GM12878 (cell line): ENCODE measurements around the gene COX19. TPM values are rescaled to one million over a fixed set of nuclear protein-coding genes. Genes with fewer than 3 reads are reported as not detected.

Source experiments
- BACH1 ChIP-seq: fragments of 450-650 bp; IDR thresholded peaks from 2 replicates; pipeline ENCODE4 v1.6.1; 2017; ENCODE audit warnings: mild to moderate bottlenecking, borderline replicate concordance
- BRCA1 ChIP-seq: IDR thresholded peaks from 2 replicates; pipeline ENCODE4 v1.6.1; 2011; ENCODE audit warnings: low read depth, low read length, improper control_type of control experiment
- CHD1 ChIP-seq: IDR thresholded peaks from 2 replicates; pipeline ENCODE4 v1.6.1; 2012; ENCODE audit warnings: low read depth, low read length, improper control_type of control experiment
- DPF2 ChIP-seq: fragments of 450-650 bp; IDR thresholded peaks from 2 replicates; pipeline ENCODE4 v1.6.1; 2017; ENCODE audit warnings: mild to moderate bottlenecking
- EGR1 ChIP-seq, 2 experiments: IDR thresholded peaks; 1 replicate in 1 of 2; 2 replicates in 1 of 2; pipeline ENCODE4 v1.6.1; 2011 to 2012; ENCODE audit warnings: low read depth in 2 of 2, low read length in 2 of 2, borderline replicate concordance in 1 of 2, mild to moderate bottlenecking in 1 of 2, moderate library complexity in 1 of 2
- ELK1 ChIP-seq: IDR thresholded peaks from 2 replicates; pipeline ENCODE4 v1.6.1; 2012; ENCODE audit warnings: low read depth, low read length, improper control_type of control experiment
- EP300 ChIP-seq, 2 experiments: fragments of 150-350 bp in 1 of 2; IDR thresholded peaks; 2 replicates each; pipeline ENCODE4 v1.6.1; 2011 to 2012; ENCODE audit warnings: low read depth in 2 of 2, low read length in 2 of 2, borderline replicate concordance in 1 of 2, improper control_type of control experiment in 1 of 2, inconsistent platforms in 1 of 2; ENCODE audit not compliant: control insufficient read depth in 1 of 2
- GABPA ChIP-seq: IDR thresholded peaks from 2 replicates; pipeline ENCODE4 v1.6.1; 2014; ENCODE audit warnings: antibody characterized with exemption, low read depth, mild to moderate bottlenecking, inconsistent platforms
- HDAC2 ChIP-seq: fragments of 200-600 bp; sonication (generic); IDR thresholded peaks from 2 replicates; pipeline ENCODE4 v1.6.1; 2017
- IKZF2 ChIP-seq, 2 experiments: fragments of 450-650 bp; IDR thresholded peaks; 2 replicates each; pipeline ENCODE4 v1.6.1; 2017; ENCODE audit warnings: mild to moderate bottlenecking in 2 of 2, moderate library complexity in 2 of 2
- MTA3 ChIP-seq: IDR thresholded peaks from 2 replicates; pipeline ENCODE4 v1.6.1; 2012; ENCODE audit warnings: low read length, inconsistent platforms, borderline replicate concordance
- NR2C1 ChIP-seq: fragments of 450-650 bp; IDR thresholded peaks from 2 replicates; pipeline ENCODE4 v1.6.1; 2017; ENCODE audit warnings: antibody characterized with exemption, mild to moderate bottlenecking, moderate library complexity
- NR2F1 ChIP-seq: fragments of 450-650 bp; conservative IDR thresholded peaks from 2 replicates; pipeline ENCODE4 v1.6.1; 2017; ENCODE audit warnings: mild to moderate bottlenecking
- PAX5 ChIP-seq: IDR thresholded peaks from 2 replicates; pipeline ENCODE4 v1.6.1; 2011; ENCODE audit warnings: low read depth, low read length, borderline replicate concordance
- RCOR1 ChIP-seq: conservative IDR thresholded peaks from 2 replicates; pipeline ENCODE4 v1.6.1; 2012; ENCODE audit warnings: low read depth, low read length, improper control_type of control experiment
- SREBF2 ChIP-seq: IDR thresholded peaks from 2 replicates; pipeline ENCODE4 v1.6.1; 2012; ENCODE audit warnings: mild to moderate bottlenecking, low read length
- TCF3 ChIP-seq: IDR thresholded peaks from 2 replicates; pipeline ENCODE4 v1.6.1; 2012; ENCODE audit warnings: low read depth, mild to moderate bottlenecking, low read length, borderline replicate concordance; ENCODE audit not compliant: insufficient read depth
- TCF7 ChIP-seq: IDR thresholded peaks from 2 replicates; pipeline ENCODE4 v1.6.1; 2014; ENCODE audit warnings: antibody characterized with exemption, borderline replicate concordance
- polyA plus RNA-seq, 11 experiments: library from polyadenylated mRNA; depleted of rRNA in 4 of 11; unstranded in 6 of 11; stranded (reverse) in 5 of 11; fragments of >200 nt; fragmentation: Nextera tagmentation in 4 of 11; fragmentation: Illumina TruSeq in 1 of 11; extraction: Ambion mirVana in 4 of 11; extraction: Trizol in 1 of 11; gene quantifications; 1 replicate in 1 of 11; 2 replicates in 10 of 11; pipeline versions ENCODE4 v1.2.1 to v1.2.3, GENCODE V29; 2011 to 2016; ENCODE audit warnings: inconsistent platforms in 2 of 11, missing spikeins in 2 of 11, low read depth in 1 of 11
- total RNA-seq, 4 experiments: library from RNA; depleted of rRNA in 3 of 4; stranded (reverse); fragments of >200 nt in 3 of 4; fragmentation: Illumina TruSeq in 1 of 4; extraction: Trizol in 1 of 4; gene quantifications; 2 replicates each; pipeline versions ENCODE4 v1.2.1 to v1.2.3, GENCODE V29; 2013 to 2021
- TF ChIP-seq, protein P1 (sequence below): IDR thresholded peaks from 2 replicates; pipeline ENCODE4 v1.6.1; 2012; ENCODE audit warnings: low read length, inconsistent platforms
- TF ChIP-seq, protein P2 (sequence below): fragments of 450-650 bp; IDR thresholded peaks from 2 replicates; pipeline ENCODE4 v1.6.1; 2018; ENCODE audit warnings: mild to moderate bottlenecking, low read depth, moderate library complexity; ENCODE audit not compliant: partially characterized antibody
- TF ChIP-seq, protein P3 (sequence below): IDR thresholded peaks from 2 replicates; pipeline ENCODE4 v1.6.1; 2011; ENCODE audit warnings: borderline replicate concordance, low read depth, mild to moderate bottlenecking, moderate library complexity, mixed read lengths, low read length; ENCODE audit not compliant: insufficient read depth; ENCODE audit errors: extremely low read length
- TF ChIP-seq, protein P4 (sequence below): IDR thresholded peaks from 2 replicates; pipeline ENCODE4 v1.6.1; 2011; ENCODE audit warnings: mild to moderate bottlenecking, low read depth, low read length, moderate library complexity; ENCODE audit not compliant: insufficient replicate concordance
- TF ChIP-seq, protein P5 (sequence below): IDR thresholded peaks from 2 replicates; pipeline ENCODE4 v1.6.1; 2012; ENCODE audit warnings: low read depth, low read length, improper control_type of control experiment

Gene COX19
- total and polyA plus RNA-seq, 10 of the 15 experiments (the other 5 are each of a cell fraction or from before 2014, with no cell fraction given): 3.7 to 17.9 (median 10.8) TPM

DNA sequence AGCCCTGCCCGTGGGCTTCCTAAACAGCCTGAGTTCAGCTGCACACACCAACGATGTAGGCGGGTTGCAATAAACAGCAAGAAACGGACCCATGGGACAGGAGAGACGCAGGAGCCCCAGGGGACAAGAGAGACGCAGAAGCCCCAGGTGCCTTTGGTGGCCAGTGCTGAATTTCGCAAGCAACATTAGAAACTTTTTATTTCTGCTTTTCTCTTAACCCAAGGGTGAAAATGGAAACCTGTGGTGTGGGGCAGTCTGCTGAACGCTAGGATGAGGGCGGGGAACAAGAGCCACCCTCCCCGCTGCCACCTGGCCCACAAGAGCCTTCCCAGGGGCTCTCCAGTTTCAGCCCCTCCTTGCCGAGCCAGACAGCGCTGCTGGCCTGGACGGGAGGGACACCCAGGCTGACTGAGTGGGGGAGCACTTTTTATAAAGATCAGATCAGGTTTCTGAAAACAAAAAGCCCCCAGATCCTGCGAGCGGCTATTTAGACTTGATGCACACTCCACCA lies 49.0 kb upstream of the COX19 start (continued):
- no peak for TF ChIP-seq TCF7
- TF ChIP-seq DPF2: no peak; the same call in 1 of the 2 replicates
- no peak for TF ChIP-seq GABPA
- peak; percentile 82 for TF ChIP-seq PAX5
- TF ChIP-seq SREBF2: 0 out of 2 replicates have a peak, but pooled peaks have one; percentile 5
- no peak for TF ChIP-seq HDAC2
- TF ChIP-seq, protein P1, sequence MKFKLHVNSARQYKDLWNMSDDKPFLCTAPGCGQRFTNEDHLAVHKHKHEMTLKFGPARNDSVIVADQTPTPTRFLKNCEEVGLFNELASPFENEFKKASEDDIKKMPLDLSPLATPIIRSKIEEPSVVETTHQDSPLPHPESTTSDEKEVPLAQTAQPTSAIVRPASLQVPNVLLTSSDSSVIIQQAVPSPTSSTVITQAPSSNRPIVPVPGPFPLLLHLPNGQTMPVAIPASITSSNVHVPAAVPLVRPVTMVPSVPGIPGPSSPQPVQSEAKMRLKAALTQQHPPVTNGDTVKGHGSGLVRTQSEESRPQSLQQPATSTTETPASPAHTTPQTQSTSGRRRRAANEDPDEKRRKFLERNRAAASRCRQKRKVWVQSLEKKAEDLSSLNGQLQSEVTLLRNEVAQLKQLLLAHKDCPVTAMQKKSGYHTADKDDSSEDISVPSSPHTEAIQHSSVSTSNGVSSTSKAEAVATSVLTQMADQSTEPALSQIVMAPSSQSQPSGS: no peak; the same call in 1 of the 2 replicates
- peak; percentile 89 to 95 for TF ChIP-seq EP300 (IDR thresholded peaks at IDR 0.05; ENCODE audit: borderline replicate concordance in 1 of 2, control insufficient read depth in 1 of 2, low read depth in 2 of 2, low read length in 2 of 2)
- no peak for TF ChIP-seq EGR1 (IDR thresholded peaks at IDR 0.05; ENCODE audit: borderline replicate concordance in 1 of 2, low read depth in 2 of 2, low read length in 2 of 2)
- peak; percentile 85 for TF ChIP-seq MTA3
- TF ChIP-seq, protein P2, sequence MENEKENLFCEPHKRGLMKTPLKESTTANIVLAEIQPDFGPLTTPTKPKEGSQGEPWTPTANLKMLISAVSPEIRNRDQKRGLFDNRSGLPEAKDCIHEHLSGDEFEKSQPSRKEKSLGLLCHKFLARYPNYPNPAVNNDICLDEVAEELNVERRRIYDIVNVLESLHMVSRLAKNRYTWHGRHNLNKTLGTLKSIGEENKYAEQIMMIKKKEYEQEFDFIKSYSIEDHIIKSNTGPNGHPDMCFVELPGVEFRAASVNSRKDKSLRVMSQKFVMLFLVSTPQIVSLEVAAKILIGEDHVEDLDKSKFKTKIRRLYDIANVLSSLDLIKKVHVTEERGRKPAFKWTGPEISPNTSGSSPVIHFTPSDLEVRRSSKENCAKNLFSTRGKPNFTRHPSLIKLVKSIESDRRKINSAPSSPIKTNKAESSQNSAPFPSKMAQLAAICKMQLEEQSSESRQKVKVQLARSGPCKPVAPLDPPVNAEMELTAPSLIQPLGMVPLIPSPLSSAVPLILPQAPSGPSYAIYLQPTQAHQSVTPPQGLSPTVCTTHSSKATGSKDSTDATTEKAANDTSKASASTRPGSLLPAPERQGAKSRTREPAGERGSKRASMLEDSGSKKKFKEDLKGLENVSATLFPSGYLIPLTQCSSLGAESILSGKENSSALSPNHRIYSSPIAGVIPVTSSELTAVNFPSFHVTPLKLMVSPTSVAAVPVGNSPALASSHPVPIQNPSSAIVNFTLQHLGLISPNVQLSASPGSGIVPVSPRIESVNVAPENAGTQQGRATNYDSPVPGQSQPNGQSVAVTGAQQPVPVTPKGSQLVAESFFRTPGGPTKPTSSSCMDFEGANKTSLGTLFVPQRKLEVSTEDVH: no peak
- peak; percentile 38; the same call in 1 of the 2 replicates for TF ChIP-seq ELK1
- TF ChIP-seq NR2F1: peak; percentile 61
- TF ChIP-seq CHD1: no peak; the same call in 1 of the 2 replicates
- TF ChIP-seq, protein P3, sequence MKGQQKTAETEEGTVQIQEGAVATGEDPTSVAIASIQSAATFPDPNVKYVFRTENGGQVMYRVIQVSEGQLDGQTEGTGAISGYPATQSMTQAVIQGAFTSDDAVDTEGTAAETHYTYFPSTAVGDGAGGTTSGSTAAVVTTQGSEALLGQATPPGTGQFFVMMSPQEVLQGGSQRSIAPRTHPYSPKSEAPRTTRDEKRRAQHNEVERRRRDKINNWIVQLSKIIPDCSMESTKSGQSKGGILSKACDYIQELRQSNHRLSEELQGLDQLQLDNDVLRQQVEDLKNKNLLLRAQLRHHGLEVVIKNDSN: no peak
- no peak; the same call in 1 of the 2 replicates for TF ChIP-seq BACH1
- TF ChIP-seq, protein P4, sequence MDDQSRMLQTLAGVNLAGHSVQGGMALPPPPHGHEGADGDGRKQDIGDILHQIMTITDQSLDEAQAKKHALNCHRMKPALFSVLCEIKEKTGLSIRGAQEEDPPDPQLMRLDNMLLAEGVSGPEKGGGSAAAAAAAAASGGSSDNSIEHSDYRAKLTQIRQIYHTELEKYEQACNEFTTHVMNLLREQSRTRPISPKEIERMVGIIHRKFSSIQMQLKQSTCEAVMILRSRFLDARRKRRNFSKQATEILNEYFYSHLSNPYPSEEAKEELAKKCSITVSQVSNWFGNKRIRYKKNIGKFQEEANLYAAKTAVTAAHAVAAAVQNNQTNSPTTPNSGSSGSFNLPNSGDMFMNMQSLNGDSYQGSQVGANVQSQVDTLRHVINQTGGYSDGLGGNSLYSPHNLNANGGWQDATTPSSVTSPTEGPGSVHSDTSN: no peak
- peak; percentile 95 for TF ChIP-seq RCOR1
- TF ChIP-seq NR2C1: no peak
- TF ChIP-seq, protein P5, sequence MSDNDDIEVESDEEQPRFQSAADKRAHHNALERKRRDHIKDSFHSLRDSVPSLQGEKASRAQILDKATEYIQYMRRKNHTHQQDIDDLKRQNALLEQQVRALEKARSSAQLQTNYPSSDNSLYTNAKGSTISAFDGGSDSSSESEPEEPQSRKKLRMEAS: peak; percentile 38; the same call in 1 of the 2 replicates
- TF ChIP-seq TCF3: peak; percentile 88
- peak; percentile 84 to 89; a peak in 3 of 4 replicates for TF ChIP-seq IKZF2 (IDR thresholded peaks at IDR 0.05)
- peak; percentile 42; the same call in 1 of the 2 replicates for TF ChIP-seq BRCA1
